ENCODE data around the gene CUL4B. TPM values are rescaled to one million over a fixed set of nuclear protein-coding genes. Genes with fewer than 3 reads are reported as not detected.
"Not testable (repeated sequence)": the region's sequence is repeated elsewhere in the genome, so short reads cannot be mapped to it uniquely, and the experiment has no call there.

Gene CUL4B
- total and polyA plus RNA-seq, 10 of the 15 experiments (the other 5 are each of a cell fraction or from before 2014, with no cell fraction given): 11.0 to 37.3 (median 24.4) TPM

DNA sequence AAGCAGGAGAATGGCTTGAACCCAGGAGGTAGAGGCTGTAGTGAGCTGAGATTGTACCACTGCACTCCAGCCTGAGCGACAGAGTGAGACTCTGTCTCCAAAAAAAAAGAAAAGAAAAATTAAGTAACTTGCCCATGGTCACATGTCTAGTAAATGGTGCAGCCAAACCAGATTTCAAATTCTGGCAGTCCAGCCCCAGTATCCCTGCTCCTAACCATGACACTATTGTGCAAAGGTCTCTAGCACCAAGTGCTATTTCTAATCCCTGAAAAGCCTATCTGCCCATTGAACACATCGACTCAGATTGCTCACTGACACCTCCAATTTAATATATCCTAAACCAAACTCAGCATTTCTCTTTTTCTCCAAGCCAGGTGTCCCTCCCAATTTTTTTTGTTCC lies 84.0 kb downstream of the CUL4B start:
- TF ChIP-seq ZNF207 (IDR thresholded peaks at IDR 0.05; ENCODE audit: borderline replicate concordance) (no peak), FOXK2 (IDR thresholded peaks at IDR 0.05) (no peak), KAT2A (conservative IDR thresholded peaks at IDR 0.05; ENCODE audit: control insufficient read depth, low read depth, low read length) (no peak), POLR2AphosphoS5 (IDR thresholded peaks at IDR 0.05; ENCODE audit: low read length) (no peak), GABPA (IDR thresholded peaks at IDR 0.05; ENCODE audit: low read depth) (no peak)
- Histone ChIP-seq H4K20me1 (ENCODE audit: control insufficient read depth, insufficient read depth) (no peaks in the 10 kb centered on the region), H3K36me3 (ENCODE audit: control insufficient read depth in 2 of 2, insufficient read depth in 2 of 2, low read length in 1 of 2) (no peaks in the 10 kb centered on the region), H3K4me2 (ENCODE audit: control insufficient read depth, insufficient read depth) (no peak overlapping the region), H3K27ac (ENCODE audit: control insufficient read depth, insufficient read depth) (no peak overlapping the region), H3K4me3 (no peak overlapping the region), H3K9ac (ENCODE audit: control insufficient read depth, insufficient read depth, low read length) (no peak overlapping the region), H3K4me1 (ENCODE audit: control insufficient read depth, insufficient read depth, low read length) (no peaks in the 10 kb centered on the region), H3K27me3 (replicated peaks in 1 of 2; ENCODE audit: control insufficient read depth in 2 of 2, insufficient read depth in 2 of 2, low read length in 1 of 2) (no peaks in the 10 kb centered on the region), H3K79me2 (ENCODE audit: control insufficient read depth, insufficient read depth, low read length) (no peaks in the 10 kb centered on the region), H3K9me3 (replicated peaks; ENCODE audit: control insufficient read depth, insufficient read depth, low read length) (no peaks in the 10 kb centered on the region), H2AFZ (ENCODE audit: control insufficient read depth, low read depth, low read length) (no peak overlapping the region)
- no peak for DNase-seq (ENCODE audit: low read depth, low spot score)
- ChIA-PET POLR2A (no interaction called here), CTCF (interaction anchor here (1.3 to 3.0 kb wide), 3 partner anchors 17 to 113 kb away, joined by 3 to 13 read pairs (median 3); no protein-coding TSS in a partner anchor), RAD21 (ENCODE audit: unreplicated experiment) (no interaction called here), SMC1A (ENCODE audit: uncharacterized antibody, unreplicated experiment) (interaction anchor here (0.8 to 2.1 kb wide), 4 partner anchors 9 to 158 kb away, joined by 3 to 7 read pairs (median 3); no protein-coding TSS in a partner anchor)
- 21% methylated on average over 2 of the region's 2 CpGs for WGBS (ENCODE audit: insufficient coverage, insufficient replicate concordance, low lambda C conversion rate, missing lambda C conversion rate)
- no peak for ATAC-seq
- in situ Hi-C loops (cut with MboI) (no loop called here), intact Hi-C loops (cut with micrococcal nuclease; ENCODE audit: unreplicated experiment) (loop anchor here (5.0 kb wide), 1 partner anchor 109 kb away; no protein-coding TSS in a partner anchor)
- no TSS peak for BruUV-seq (replicated peaks)
- no peak for FAIRE-seq

- WGBS (ENCODE audit: insufficient coverage, insufficient replicate concordance, low lambda C conversion rate, missing lambda C conversion rate): no CpG with 5 or more reads among the region's 1 CpG
- H3K79me2 ChIP-seq (ENCODE audit: control insufficient read depth, insufficient read depth, low read length); H3K36me3 ChIP-seq (ENCODE audit: control insufficient read depth in 2 of 2, insufficient read depth in 2 of 2, low read length in 1 of 2); in situ Hi-C loops (cut with MboI); BruUV-seq (replicated peaks); H3K9ac ChIP-seq (ENCODE audit: control insufficient read depth, insufficient read depth, low read length); H2AFZ ChIP-seq (ENCODE audit: control insufficient read depth, low read depth, low read length); H3K9me3 ChIP-seq (replicated peaks; ENCODE audit: control insufficient read depth, insufficient read depth, low read length); DNase-seq (ENCODE audit: low read depth, low spot score); ATAC-seq; H3K27me3 ChIP-seq (replicated peaks in 1 of 2; ENCODE audit: control insufficient read depth in 2 of 2, insufficient read depth in 2 of 2, low read length in 1 of 2); H3K4me1 ChIP-seq (ENCODE audit: control insufficient read depth, insufficient read depth, low read length); H3K4me3 ChIP-seq; H3K27ac ChIP-seq (ENCODE audit: control insufficient read depth, insufficient read depth); H4K20me1 ChIP-seq (ENCODE audit: control insufficient read depth, insufficient read depth); FAIRE-seq; H3K4me2 ChIP-seq (ENCODE audit: control insufficient read depth, insufficient read depth): not testable (repeated sequence)
- ChIA-PET RAD21 (ENCODE audit: unreplicated experiment) (interaction anchor here (0.6 to 1.2 kb wide), 4 partner anchors 17 to 494 kb away, joined by 3 read pairs; no protein-coding TSS in a partner anchor), POLR2A (interaction anchor here (0.6 kb wide), 1 partner anchor 156 kb away, joined by 3 read pairs; no protein-coding TSS in a partner anchor), SMC1A (ENCODE audit: uncharacterized antibody, unreplicated experiment) (interaction anchor here (0.7 to 1.9 kb wide), 8 partner anchors 9 to 780 kb away, joined by 3 to 7 read pairs (median 3); no protein-coding TSS in a partner anchor), CTCF (interaction anchor here (0.7 to 3.0 kb wide), 10 partner anchors 10 to 759 kb away, joined by 3 to 13 read pairs (median 4); no protein-coding TSS in a partner anchor)
- peak; percentile 72 for TF ChIP-seq RAD21 (IDR thresholded peaks at IDR 0.05; ENCODE audit: insufficient read depth, low read depth, low read length)
- peak; percentile 39 to 52 (median 47); a peak in 3 of 6 replicates for TF ChIP-seq CTCF (IDR thresholded peaks at IDR 0.05 in 2 of 3, conservative IDR thresholded peaks at IDR 0.05 in 1 of 3; ENCODE audit: control insufficient read depth in 2 of 3, extremely low read depth in 1 of 3, insufficient read depth in 1 of 3, low read depth in 3 of 3, low read length in 3 of 3)
- TF ChIP-seq SMC3 (IDR thresholded peaks at IDR 0.05; ENCODE audit: borderline replicate concordance, low read length): peak; percentile 38; the same call in 1 of the 2 replicates
- intact Hi-C loops (cut with micrococcal nuclease; ENCODE audit: unreplicated experiment): loop anchor here (2.0 to 5.0 kb wide), 2 partner anchors 95 to 108 kb away; no protein-coding TSS in a partner anchor
Observed at GRCh38 chrX:120475447-120475846, 85.3 kb downstream of the CUL4B start.

All from GM12878 (cell line).